HepG2 (cell line): ENCODE results near the gene ANKRD13D. TPM values are rescaled to one million over a fixed set of nuclear protein-coding genes. Genes with fewer than 3 reads are reported as not detected.

Experiments used
- ATM ChIP-seq: fragments of 450-650 bp; IDR thresholded peaks from 2 replicates; pipeline ENCODE4 v1.7.1; 2017; ENCODE audit warnings: mild to moderate bottlenecking, borderline replicate concordance
- BHLHE40 ChIP-seq: IDR thresholded peaks from 2 replicates; pipeline ENCODE4 v1.6.1; 2011; ENCODE audit warnings: low read length, improper control_type of control experiment
- FIP1L1 ChIP-seq: fragments of 200-400 bp; formaldehyde crosslinking; IDR thresholded peaks from 2 replicates; pipeline ENCODE4 v1.6.1; 2018; ENCODE audit warnings: low read depth, mild to moderate bottlenecking, low read length, moderate library complexity, borderline replicate concordance; ENCODE audit not compliant: insufficient read depth
- HNF1B ChIP-seq: sonication (generic); formaldehyde crosslinking; IDR thresholded peaks from 2 replicates; pipeline ENCODE4 v1.5.1; 2020; ENCODE audit warnings: mild to moderate bottlenecking, moderate library complexity, missing genetic modification reagents
- HNRNPUL1 ChIP-seq: fragments of 200-400 bp; formaldehyde crosslinking; IDR thresholded peaks from 2 replicates; pipeline ENCODE4 v1.6.1; 2017; ENCODE audit warnings: low read depth, mild to moderate bottlenecking, low read length, moderate library complexity
- ISX ChIP-seq: sonication (generic); formaldehyde crosslinking; conservative IDR thresholded peaks from 2 replicates; pipeline ENCODE4 v1.5.0; 2020; ENCODE audit warnings: missing genetic modification reagents
- MIXL1 ChIP-seq: IDR thresholded peaks from 2 replicates; pipeline ENCODE4 v1.6.1; 2016
- MLXIP ChIP-seq: sonication (generic); formaldehyde crosslinking; IDR thresholded peaks from 2 replicates; pipeline ENCODE4 v1.9.0; 2021; ENCODE audit warnings: missing genetic modification reagents, borderline replicate concordance
- PRPF4 ChIP-seq: fragments of 200-400 bp; formaldehyde crosslinking; IDR thresholded peaks from 2 replicates; pipeline ENCODE4 v1.6.1; 2016; ENCODE audit warnings: low read length, low read depth; ENCODE audit not compliant: poor library complexity, severe bottlenecking
- RNF2 ChIP-seq: fragments of 450-650 bp; conservative IDR thresholded peaks from 2 replicates; pipeline ENCODE4 v1.6.1; 2016; ENCODE audit warnings: low read depth
- SALL1 ChIP-seq: sonication (generic); formaldehyde crosslinking; IDR thresholded peaks from 2 replicates; pipeline ENCODE4 v1.8.0; 2022; ENCODE audit warnings: mild to moderate bottlenecking, missing genetic modification reagents
- SRSF1 ChIP-seq: fragments of 200-400 bp; formaldehyde crosslinking; optimal IDR thresholded peaks from 2 replicates; pipeline ENCODE3; 2017; ENCODE audit warnings: mild to moderate bottlenecking, low read depth, low read length, moderate library complexity
- TCF7L2 ChIP-seq: IDR thresholded peaks from 2 replicates; pipeline ENCODE4 v1.6.1; 2011; ENCODE audit warnings: mild to moderate bottlenecking, low read depth, low read length, moderate library complexity
- ZNF33B ChIP-seq: sonication (generic); formaldehyde crosslinking; IDR thresholded peaks from 2 replicates; pipeline ENCODE4 v1.5.1; 2020; ENCODE audit warnings: mild to moderate bottlenecking, missing genetic modification reagents
- ZNF460 ChIP-seq: sonication (generic); formaldehyde crosslinking; IDR thresholded peaks from 2 replicates; pipeline ENCODE4 v1.5.1; 2020; ENCODE audit warnings: missing genetic modification reagents, mild to moderate bottlenecking, borderline replicate concordance
- ZNF644 ChIP-seq: IDR thresholded peaks from 2 replicates; pipeline ENCODE4 v1.6.1; 2016; ENCODE audit warnings: low read depth
- ZNF772 ChIP-seq: sonication (generic); formaldehyde crosslinking; IDR thresholded peaks from 2 replicates; pipeline ENCODE4 v1.5.0; 2020; ENCODE audit warnings: mild to moderate bottlenecking, missing genetic modification reagents
- polyA plus RNA-seq, 8 experiments: library from polyadenylated mRNA; depleted of rRNA in 3 of 8; stranded (reverse) in 7 of 8; unstranded in 1 of 8; fragments of >200 nt; fragmentation: Illumina TruSeq in 4 of 8; extraction: Trizol in 4 of 8; gene quantifications; 2 replicates each; pipeline versions ENCODE4 v1.2.1 to v1.2.3, GENCODE V29; 2011 to 2016; ENCODE audit warnings: low read depth in 4 of 8, missing spikeins in 1 of 8, mixed read lengths in 1 of 8; ENCODE audit not compliant: insufficient read depth in 1 of 8
- total RNA-seq, 5 experiments: library from RNA; depleted of rRNA; stranded (reverse); fragments of >200 nt; fragmentation: Illumina TruSeq; extraction: Trizol; gene quantifications; 2 replicates each; pipeline ENCODE4 v1.2.3, GENCODE V29; 2016; ENCODE audit warnings: low read depth in 1 of 5
- TF ChIP-seq, protein P1 (sequence below): sonication (generic); formaldehyde crosslinking; IDR thresholded peaks from 2 replicates; pipeline ENCODE4 v1.4.0; 2020; ENCODE audit warnings: mild to moderate bottlenecking, missing genetic modification reagents
- TF ChIP-seq, protein P2 (sequence below): IDR thresholded peaks from 2 replicates; pipeline ENCODE4 v1.6.1; 2012; ENCODE audit warnings: inconsistent platforms
- TF ChIP-seq, protein P3 (sequence below): IDR thresholded peaks from 2 replicates; pipeline ENCODE4 v1.6.1; 2012; ENCODE audit warnings: low read length, improper control_type of control experiment

The ANKRD13D gene
- total and polyA plus RNA-seq, 2 of the 13 experiments (the other 11 are each of a cell fraction or from before 2014, with no cell fraction given): 18.6 to 27.3 TPM

- TF ChIP-seq MLXIP (CRISPR knock-in tag) (no peak), BHLHE40 (0 out of 2 replicates have a peak, but pooled peaks have one; percentile 27), RNF2 (no peak), ISX (CRISPR knock-in tag) (no peak), PRPF4 (no peak), HNF1B (CRISPR knock-in tag) (no peak), ZNF644 (no peak), SRSF1 (no peak), ZNF772 (no peak), ZNF460 (CRISPR knock-in tag) (no peak), HNRNPUL1 (no peak), ATM (no peak), SALL1 (CRISPR knock-in tag) (0 out of 2 replicates have a peak, but pooled peaks have one; percentile 5), TCF7L2 (no peak), FIP1L1 (no peak), ZNF33B (CRISPR knock-in tag) (no peak), MIXL1 (CRISPR knock-in tag) (no peak)
- TF ChIP-seq, protein P1, sequence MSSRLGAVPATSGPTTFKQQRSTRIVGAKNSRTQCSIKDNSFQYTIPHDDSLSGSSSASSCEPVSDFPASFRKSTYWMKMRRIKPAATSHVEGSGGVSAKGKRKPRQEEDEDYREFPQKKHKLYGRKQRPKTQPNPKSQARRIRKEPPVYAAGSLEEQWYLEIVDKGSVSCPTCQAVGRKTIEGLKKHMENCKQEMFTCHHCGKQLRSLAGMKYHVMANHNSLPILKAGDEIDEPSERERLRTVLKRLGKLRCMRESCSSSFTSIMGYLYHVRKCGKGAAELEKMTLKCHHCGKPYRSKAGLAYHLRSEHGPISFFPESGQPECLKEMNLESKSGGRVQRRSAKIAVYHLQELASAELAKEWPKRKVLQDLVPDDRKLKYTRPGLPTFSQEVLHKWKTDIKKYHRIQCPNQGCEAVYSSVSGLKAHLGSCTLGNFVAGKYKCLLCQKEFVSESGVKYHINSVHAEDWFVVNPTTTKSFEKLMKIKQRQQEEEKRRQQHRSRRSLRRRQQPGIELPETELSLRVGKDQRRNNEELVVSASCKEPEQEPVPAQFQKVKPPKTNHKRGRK (CRISPR knock-in tag): no peak
- TF ChIP-seq, protein P2, sequence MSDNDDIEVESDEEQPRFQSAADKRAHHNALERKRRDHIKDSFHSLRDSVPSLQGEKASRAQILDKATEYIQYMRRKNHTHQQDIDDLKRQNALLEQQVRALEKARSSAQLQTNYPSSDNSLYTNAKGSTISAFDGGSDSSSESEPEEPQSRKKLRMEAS: 0 out of 2 replicates have a peak, but pooled peaks have one; percentile 9
- TF ChIP-seq, protein P3, sequence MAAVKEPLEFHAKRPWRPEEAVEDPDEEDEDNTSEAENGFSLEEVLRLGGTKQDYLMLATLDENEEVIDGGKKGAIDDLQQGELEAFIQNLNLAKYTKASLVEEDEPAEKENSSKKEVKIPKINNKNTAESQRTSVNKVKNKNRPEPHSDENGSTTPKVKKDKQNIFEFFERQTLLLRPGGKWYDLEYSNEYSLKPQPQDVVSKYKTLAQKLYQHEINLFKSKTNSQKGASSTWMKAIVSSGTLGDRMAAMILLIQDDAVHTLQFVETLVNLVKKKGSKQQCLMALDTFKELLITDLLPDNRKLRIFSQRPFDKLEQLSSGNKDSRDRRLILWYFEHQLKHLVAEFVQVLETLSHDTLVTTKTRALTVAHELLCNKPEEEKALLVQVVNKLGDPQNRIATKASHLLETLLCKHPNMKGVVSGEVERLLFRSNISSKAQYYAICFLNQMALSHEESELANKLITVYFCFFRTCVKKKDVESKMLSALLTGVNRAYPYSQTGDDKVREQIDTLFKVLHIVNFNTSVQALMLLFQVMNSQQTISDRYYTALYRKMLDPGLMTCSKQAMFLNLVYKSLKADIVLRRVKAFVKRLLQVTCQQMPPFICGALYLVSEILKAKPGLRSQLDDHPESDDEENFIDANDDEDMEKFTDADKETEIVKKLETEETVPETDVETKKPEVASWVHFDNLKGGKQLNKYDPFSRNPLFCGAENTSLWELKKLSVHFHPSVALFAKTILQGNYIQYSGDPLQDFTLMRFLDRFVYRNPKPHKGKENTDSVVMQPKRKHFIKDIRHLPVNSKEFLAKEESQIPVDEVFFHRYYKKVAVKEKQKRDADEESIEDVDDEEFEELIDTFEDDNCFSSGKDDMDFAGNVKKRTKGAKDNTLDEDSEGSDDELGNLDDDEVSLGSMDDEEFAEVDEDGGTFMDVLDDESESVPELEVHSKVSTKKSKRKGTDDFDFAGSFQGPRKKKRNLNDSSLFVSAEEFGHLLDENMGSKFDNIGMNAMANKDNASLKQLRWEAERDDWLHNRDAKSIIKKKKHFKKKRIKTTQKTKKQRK: no peak
These were observed 27.0 kb upstream of the ANKRD13D start (continued) for GRCh38 chr11:67261946-67262681.
